ENCODE measurements around the gene CIRBP.

The CIRBP gene

DNA sequence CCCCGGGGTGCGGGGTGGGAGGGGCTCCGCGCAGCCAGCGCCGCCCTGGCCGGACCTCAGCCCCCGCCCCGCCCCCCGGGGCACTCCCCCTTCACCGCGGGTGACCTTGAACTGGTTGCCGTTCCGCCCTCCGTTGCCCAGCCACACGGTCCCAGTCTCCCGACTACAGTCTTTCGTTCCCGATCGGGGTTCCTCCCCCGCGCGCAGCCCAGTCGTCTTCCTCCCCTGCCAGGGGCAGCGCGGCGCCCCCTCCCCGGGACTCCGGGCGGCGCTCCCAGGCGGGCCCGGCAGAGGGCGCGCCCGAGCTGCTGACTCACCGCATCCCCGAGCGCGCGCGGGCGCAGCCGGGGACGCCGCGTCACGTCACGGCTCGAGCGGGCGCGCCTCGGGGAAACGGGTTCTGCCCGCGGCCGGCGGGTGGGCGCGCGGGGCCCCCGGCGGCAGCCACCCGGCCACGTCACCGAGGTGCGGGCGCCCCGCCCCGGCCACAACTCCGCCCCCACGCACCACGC is 20.3 kb upstream of the CIRBP start:
- Histone ChIP-seq H3K4me1 (ENCODE audit: control insufficient read depth, insufficient read depth, low read length) (peaks cover 45% of the 10 kb centered on the region), H3K9me3 (replicated peaks; ENCODE audit: low read length) (no peaks in the 10 kb centered on the region), H3K4me3 (ENCODE audit: low read length) (peak overlapping the region; percentile 97)

DNA sequence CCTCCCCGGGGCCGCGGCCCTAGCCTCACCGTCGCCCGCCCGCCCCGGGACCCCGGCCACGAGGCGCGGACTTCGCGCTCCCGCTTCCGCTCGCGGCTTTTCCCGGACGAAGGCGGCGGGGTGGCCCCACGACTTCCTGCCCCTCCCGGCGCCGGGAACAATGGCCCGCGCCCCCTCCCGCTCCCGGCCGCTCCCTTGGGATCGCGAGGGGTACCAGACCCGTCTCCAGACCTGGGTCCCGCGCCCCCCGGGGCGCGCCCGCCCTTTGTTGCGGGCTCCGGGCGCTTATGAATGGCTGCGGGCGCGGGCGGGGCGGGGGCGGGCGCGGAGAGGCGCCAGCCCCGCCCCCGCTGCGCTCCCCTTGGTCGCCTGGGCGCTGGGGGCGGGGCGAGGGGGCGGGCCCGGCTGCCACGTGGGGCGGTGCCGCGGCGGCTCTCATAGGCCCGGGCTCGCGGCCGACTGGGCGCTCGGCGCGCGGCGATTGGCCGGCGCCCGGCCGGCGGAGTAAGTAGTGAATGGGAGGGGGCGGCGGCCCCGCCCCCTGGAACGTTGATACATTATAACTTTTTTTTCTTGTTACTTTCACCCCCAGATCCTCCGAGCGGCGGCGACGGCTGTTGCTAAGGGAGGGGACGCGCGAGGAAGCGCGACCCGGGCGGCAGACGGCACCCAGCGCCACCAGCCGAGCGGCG is 19.7 kb upstream of the CIRBP start:
- Histone ChIP-seq H3K4me2 (ENCODE audit: low read length) (peak overlapping the region; percentile 98), H3K4me1 (ENCODE audit: control insufficient read depth, insufficient read depth, low read length) (peaks cover 45% of the 10 kb centered on the region), H3K9me3 (replicated peaks; ENCODE audit: low read length) (no peaks in the 10 kb centered on the region), H3K4me3 (ENCODE audit: low read length) (peak overlapping the region; percentile 97), H3K36me3 (ENCODE audit: insufficient read depth, low read length) (peaks cover 35% of the 10 kb centered on the region), H3K27me3 (ENCODE audit: control insufficient read depth, insufficient read depth, low read length) (no peaks in the 10 kb centered on the region), H3K9ac (ENCODE audit: low read depth, low read length) (peak overlapping the region; percentile 95)

More for the DNA sequence above, 20.3 kb upstream of the CIRBP start:
- H3K9ac ChIP-seq (ENCODE audit: low read depth, low read length), result peak overlapping the region; percentile 95
- H3K27me3 ChIP-seq (ENCODE audit: control insufficient read depth, insufficient read depth, low read length), result no peaks in the 10 kb centered on the region
- peak overlapping the region; percentile 80 for H3K4me2 ChIP-seq (ENCODE audit: low read length)
- peaks cover 33% of the 10 kb centered on the region for H3K36me3 ChIP-seq (ENCODE audit: insufficient read depth, low read length)

GRCh38 chr19:1249990-1250436 is 19.1 kb upstream of the CIRBP start:
- peak overlapping the region; percentile 83 for H3K4me3 ChIP-seq (ENCODE audit: low read length)
- peak overlapping the region; percentile 98 for H3K4me2 ChIP-seq (ENCODE audit: low read length)
- H3K36me3 ChIP-seq (ENCODE audit: insufficient read depth, low read length), result peaks cover 41% of the 10 kb centered on the region
- peaks cover 45% of the 10 kb centered on the region for H3K4me1 ChIP-seq (ENCODE audit: control insufficient read depth, insufficient read depth, low read length)
- H3K9me3 ChIP-seq (replicated peaks; ENCODE audit: low read length), result no peaks in the 10 kb centered on the region
- peak overlapping the region; percentile 92 for H3K9ac ChIP-seq (ENCODE audit: low read depth, low read length)
- H3K27me3 ChIP-seq (ENCODE audit: control insufficient read depth, insufficient read depth, low read length), result no peaks in the 10 kb centered on the region

DNA sequence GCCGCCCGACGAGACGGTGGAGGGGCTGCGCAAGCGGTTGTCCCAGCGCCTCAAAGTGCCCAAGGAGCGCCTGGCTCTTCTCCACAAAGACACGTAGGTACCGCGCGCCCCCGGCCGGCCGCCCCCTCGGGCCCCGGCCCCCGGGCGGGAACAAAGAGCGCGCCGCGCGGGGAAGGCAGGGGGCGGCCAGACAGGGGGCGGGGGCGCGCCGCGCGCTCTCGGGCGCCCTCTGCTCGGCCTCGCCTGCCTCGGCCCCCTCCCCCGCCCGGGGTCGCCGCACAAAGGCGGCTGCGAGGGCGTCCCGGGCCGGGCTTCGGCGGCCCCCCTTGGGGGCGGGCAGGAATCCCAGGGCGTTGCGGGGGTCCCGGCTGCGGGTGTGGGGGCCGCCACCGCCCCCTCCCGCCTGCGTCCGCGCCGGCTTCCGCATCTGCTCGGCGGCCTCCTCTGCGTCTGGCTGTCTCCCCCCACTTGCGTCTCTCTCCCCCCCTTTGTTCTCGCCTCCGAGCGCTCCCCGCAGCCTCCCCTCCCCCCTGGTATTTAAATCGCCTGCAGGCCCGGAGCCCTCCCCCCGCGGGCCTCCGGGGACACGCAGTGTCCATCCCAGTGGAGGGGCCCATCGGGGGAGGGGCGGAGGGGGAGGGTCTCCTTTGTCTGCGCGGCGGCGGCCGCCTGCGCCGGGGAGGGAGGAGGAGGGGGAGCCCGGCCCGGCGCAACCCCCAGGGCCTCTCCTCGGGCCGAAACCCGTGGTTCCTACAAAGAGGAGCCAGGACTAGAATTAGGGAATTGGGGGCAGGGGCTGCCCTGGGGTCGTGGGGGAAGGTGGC is 18.5 kb upstream of the CIRBP start:
- Histone ChIP-seq H3K36me3 (ENCODE audit: insufficient read depth, low read length) (peaks cover 47% of the 10 kb centered on the region), H3K4me2 (ENCODE audit: low read length) (peak overlapping the region; percentile 98), H3K9me3 (replicated peaks; ENCODE audit: low read length) (no peaks in the 10 kb centered on the region), H3K4me1 (ENCODE audit: control insufficient read depth, insufficient read depth, low read length) (peaks cover 45% of the 10 kb centered on the region), H3K9ac (ENCODE audit: low read depth, low read length) (peak overlapping the region; percentile 92), H3K27me3 (ENCODE audit: control insufficient read depth, insufficient read depth, low read length) (no peaks in the 10 kb centered on the region), H3K4me3 (ENCODE audit: low read length) (peak overlapping the region; percentile 83)

- Histone ChIP-seq H3K4me1 (ENCODE audit: control insufficient read depth, insufficient read depth, low read length) (peaks cover 41% of the 10 kb centered on the region), H3K36me3 (ENCODE audit: insufficient read depth, low read length) (peaks cover 54% of the 10 kb centered on the region), H3K27me3 (ENCODE audit: control insufficient read depth, insufficient read depth, low read length) (no peaks in the 10 kb centered on the region), H3K4me2 (ENCODE audit: low read length) (peak overlapping the region; percentile 98), H3K4me3 (ENCODE audit: low read length) (peak overlapping the region; percentile 83), H3K9ac (ENCODE audit: low read depth, low read length) (peak overlapping the region; percentile 92), H3K9me3 (replicated peaks; ENCODE audit: low read length) (no peaks in the 10 kb centered on the region)
Measured at GRCh38 chr19:1251330-1252220, 17.6 kb upstream of the CIRBP start.

GRCh38 chr19:1252221-1252820 is 16.8 kb upstream of the CIRBP start:
- peak overlapping the region; percentile 98 for H3K4me2 ChIP-seq (ENCODE audit: low read length)
- H3K9me3 ChIP-seq (replicated peaks; ENCODE audit: low read length), result no peaks in the 10 kb centered on the region
- peaks cover 61% of the 10 kb centered on the region for H3K36me3 ChIP-seq (ENCODE audit: insufficient read depth, low read length)
- H3K9ac ChIP-seq (ENCODE audit: low read depth, low read length), result peak overlapping the region; percentile 92
- peaks cover 45% of the 10 kb centered on the region for H3K4me1 ChIP-seq (ENCODE audit: control insufficient read depth, insufficient read depth, low read length)
- peak overlapping the region; percentile 83 for H3K4me3 ChIP-seq (ENCODE audit: low read length)
- no peaks in the 10 kb centered on the region for H3K27me3 ChIP-seq (ENCODE audit: control insufficient read depth, insufficient read depth, low read length)

- H3K4me3 ChIP-seq (ENCODE audit: low read length), result peak overlapping the region; percentile 83
- peak overlapping the region; percentile 98 for H3K4me2 ChIP-seq (ENCODE audit: low read length)
- no peaks in the 10 kb centered on the region for H3K9me3 ChIP-seq (replicated peaks; ENCODE audit: low read length)
- peaks cover 67% of the 10 kb centered on the region for H3K36me3 ChIP-seq (ENCODE audit: insufficient read depth, low read length)
- peak overlapping the region; percentile 92 for H3K9ac ChIP-seq (ENCODE audit: low read depth, low read length)
- H3K4me1 ChIP-seq (ENCODE audit: control insufficient read depth, insufficient read depth, low read length), result peaks cover 45% of the 10 kb centered on the region
- H3K27me3 ChIP-seq (ENCODE audit: control insufficient read depth, insufficient read depth, low read length), result no peaks in the 10 kb centered on the region
Measured at GRCh38 chr19:1252821-1253513, 16.2 kb upstream of the CIRBP start.

DNA sequence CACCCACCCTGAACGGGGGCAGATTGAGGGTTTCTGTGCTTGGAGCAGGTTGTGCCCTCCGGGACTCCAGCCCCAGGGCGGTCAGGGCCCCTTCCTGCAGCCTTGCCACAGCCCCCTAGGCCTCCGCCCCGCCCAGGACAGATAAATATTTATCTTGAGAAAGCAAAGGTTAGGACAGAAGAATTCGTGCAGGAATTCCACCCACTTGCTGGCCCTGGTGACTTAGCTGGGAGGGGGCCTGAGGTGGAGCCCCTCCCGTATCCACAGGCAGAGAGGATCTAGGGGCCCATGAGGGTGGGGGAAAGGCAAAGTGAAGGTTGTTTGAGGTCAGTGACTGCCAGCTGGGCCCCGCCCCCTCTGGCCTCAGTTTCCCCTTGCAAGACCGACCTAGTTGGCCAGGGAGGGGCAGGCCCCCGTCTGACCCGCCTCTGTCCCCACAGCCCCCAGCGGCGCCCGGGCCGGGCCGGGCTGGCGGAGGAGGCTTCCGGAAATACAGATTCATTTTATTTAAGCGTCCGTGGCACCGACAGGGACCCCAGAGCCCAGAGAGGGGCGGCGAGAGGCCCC is 15.5 kb upstream of the CIRBP start:
- peak overlapping the region; percentile 83 for H3K4me3 ChIP-seq (ENCODE audit: low read length)
- H3K4me1 ChIP-seq (ENCODE audit: control insufficient read depth, insufficient read depth, low read length), result peaks cover 49% of the 10 kb centered on the region
- H3K27me3 ChIP-seq (ENCODE audit: control insufficient read depth, insufficient read depth, low read length), result no peaks in the 10 kb centered on the region
- H3K9ac ChIP-seq (ENCODE audit: low read depth, low read length), result peak overlapping the region; percentile 92
- H3K4me2 ChIP-seq (ENCODE audit: low read length), result peak overlapping the region; percentile 98
- H3K9me3 ChIP-seq (replicated peaks; ENCODE audit: low read length), result no peaks in the 10 kb centered on the region
- H3K36me3 ChIP-seq (ENCODE audit: insufficient read depth, low read length), result peaks cover 74% of the 10 kb centered on the region

DNA sequence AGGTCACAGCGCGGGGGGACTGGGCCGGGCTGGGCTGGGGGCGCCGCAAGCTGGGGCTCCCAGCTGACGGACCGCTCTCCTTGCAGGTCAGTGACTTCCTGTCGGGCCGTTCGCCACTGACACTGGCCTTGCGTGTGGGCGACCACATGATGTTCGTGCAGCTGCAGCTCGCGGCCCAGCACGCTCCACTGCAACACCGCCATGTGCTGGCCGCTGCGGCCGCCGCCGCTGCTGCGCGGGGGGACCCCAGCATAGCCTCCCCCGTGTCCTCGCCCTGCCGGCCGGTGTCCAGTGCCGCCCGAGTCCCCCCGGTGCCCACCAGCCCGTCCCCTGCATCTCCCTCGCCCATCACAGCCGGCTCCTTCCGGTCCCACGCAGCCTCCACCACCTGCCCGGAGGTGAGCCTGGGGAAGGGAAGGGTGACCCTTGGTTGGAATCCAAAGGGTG is 15.0 kb upstream of the CIRBP start:
- peaks cover 79% of the 10 kb centered on the region for H3K36me3 ChIP-seq (ENCODE audit: insufficient read depth, low read length)

More for the DNA sequence above, 15.0 kb upstream of the CIRBP start:
- H3K9ac ChIP-seq (ENCODE audit: low read depth, low read length), result peak overlapping the region; percentile 92
- H3K4me2 ChIP-seq (ENCODE audit: low read length), result peak overlapping the region; percentile 98
- H3K4me1 ChIP-seq (ENCODE audit: control insufficient read depth, insufficient read depth, low read length), result peaks cover 53% of the 10 kb centered on the region
- H3K9me3 ChIP-seq (replicated peaks; ENCODE audit: low read length), result no peaks in the 10 kb centered on the region
- H3K4me3 ChIP-seq (ENCODE audit: low read length), result peak overlapping the region; percentile 83
- no peaks in the 10 kb centered on the region for H3K27me3 ChIP-seq (ENCODE audit: control insufficient read depth, insufficient read depth, low read length)

Data from skeletal muscle satellite cell (primary cell).